ENCODE data around the gene DNER.
"Not testable (repeated sequence)": the region's sequence is repeated elsewhere in the genome, so short reads cannot be mapped to it uniquely, and the experiment has no call there.

The DNER gene

DNA sequence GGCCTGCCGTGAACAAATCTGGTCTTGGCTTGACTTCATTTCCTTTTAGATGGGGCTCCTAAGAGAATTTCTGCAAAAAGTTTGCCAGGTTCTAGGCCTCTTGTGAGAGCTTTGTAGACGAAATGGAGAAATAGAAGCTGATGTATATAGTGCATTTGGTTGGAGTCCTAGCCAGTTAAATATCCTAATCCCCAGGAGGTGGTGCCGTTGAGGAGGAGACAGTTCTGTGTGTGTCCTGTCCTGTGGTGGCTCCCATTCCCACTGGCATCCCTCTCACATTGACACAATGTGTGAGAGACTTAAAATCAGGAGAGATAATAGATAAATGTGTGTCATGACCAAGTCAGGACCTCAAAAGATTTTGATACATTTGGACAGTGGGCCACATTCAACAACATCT lies 34.6 kb upstream of the DNER start:
- TF ChIP-seq, protein P1, sequence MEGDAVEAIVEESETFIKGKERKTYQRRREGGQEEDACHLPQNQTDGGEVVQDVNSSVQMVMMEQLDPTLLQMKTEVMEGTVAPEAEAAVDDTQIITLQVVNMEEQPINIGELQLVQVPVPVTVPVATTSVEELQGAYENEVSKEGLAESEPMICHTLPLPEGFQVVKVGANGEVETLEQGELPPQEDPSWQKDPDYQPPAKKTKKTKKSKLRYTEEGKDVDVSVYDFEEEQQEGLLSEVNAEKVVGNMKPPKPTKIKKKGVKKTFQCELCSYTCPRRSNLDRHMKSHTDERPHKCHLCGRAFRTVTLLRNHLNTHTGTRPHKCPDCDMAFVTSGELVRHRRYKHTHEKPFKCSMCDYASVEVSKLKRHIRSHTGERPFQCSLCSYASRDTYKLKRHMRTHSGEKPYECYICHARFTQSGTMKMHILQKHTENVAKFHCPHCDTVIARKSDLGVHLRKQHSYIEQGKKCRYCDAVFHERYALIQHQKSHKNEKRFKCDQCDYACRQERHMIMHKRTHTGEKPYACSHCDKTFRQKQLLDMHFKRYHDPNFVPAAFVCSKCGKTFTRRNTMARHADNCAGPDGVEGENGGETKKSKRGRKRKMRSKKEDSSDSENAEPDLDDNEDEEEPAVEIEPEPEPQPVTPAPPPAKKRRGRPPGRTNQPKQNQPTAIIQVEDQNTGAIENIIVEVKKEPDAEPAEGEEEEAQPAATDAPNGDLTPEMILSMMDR (IDR thresholded peaks at IDR 0.05): no peak
- Histone ChIP-seq H3K36me3 (no peaks in the 10 kb centered on the region), H3K4me3 (ENCODE audit: low read depth in 1 of 2, low read length in 1 of 2) (no peak overlapping the region), H3K27ac (no peak overlapping the region), H3K4me1 (ENCODE audit: control insufficient read depth in 1 of 2, insufficient read depth in 1 of 2, low read depth in 1 of 2, low read length in 1 of 2) (no peaks in the 10 kb centered on the region), H3K27me3 (no peaks in the 10 kb centered on the region), H3K9me3 (no peaks in the 10 kb centered on the region)

DNA sequence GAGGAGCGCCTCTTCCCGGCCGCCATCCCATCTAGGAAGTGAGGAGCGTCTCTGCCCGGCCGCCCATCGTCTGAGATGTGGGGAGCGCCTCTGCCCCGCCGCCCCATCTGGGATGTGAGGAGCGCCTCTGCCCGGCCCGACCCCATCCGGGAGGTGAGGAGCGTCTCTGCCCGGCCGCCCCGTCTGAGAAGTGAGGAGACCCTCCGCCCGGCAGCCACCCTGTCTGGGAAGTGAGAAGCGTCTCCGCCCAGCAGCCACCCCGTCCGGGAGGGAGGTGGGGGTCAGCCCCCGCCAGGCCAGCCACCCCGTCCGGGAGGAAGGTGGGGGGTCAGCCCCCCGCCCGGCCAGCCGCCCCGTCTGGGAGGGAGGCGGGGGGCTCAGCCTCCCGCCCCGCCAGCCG lies 28.3 kb upstream of the DNER start:
- H3K36me3 ChIP-seq: not testable (repeated sequence)

GRCh38 chr2:229740279-229740678 lies 25.9 kb upstream of the DNER start:
- Histone ChIP-seq H3K27me3 (no peaks in the 10 kb centered on the region), H3K9me3 (no peaks in the 10 kb centered on the region), H3K27ac (no peak overlapping the region), H3K4me3 (ENCODE audit: low read depth in 1 of 2, low read length in 1 of 2) (no peak overlapping the region), H3K4me1 (ENCODE audit: control insufficient read depth in 1 of 2, insufficient read depth in 1 of 2, low read depth in 1 of 2, low read length in 1 of 2) (no peaks in the 10 kb centered on the region), H3K36me3 (no peaks in the 10 kb centered on the region)
- TF ChIP-seq, protein P1 (IDR thresholded peaks at IDR 0.05): no peak

More for the DNA sequence above, 28.3 kb upstream of the DNER start:
- H3K9me3 ChIP-seq; H3K27ac ChIP-seq; H3K27me3 ChIP-seq; H3K4me1 ChIP-seq (ENCODE audit: control insufficient read depth in 1 of 2, insufficient read depth in 1 of 2, low read depth in 1 of 2, low read length in 1 of 2); H3K4me3 ChIP-seq (ENCODE audit: low read depth in 1 of 2, low read length in 1 of 2): not testable (repeated sequence)

GRCh38 chr2:229738024-229738625 lies 23.8 kb upstream of the DNER start:
- Histone ChIP-seq H3K9me3 (no peaks in the 10 kb centered on the region), H3K36me3 (no peaks in the 10 kb centered on the region), H3K27ac (no peak overlapping the region), H3K4me3 (ENCODE audit: low read depth in 1 of 2, low read length in 1 of 2) (no peak overlapping the region), H3K4me1 (ENCODE audit: control insufficient read depth in 1 of 2, insufficient read depth in 1 of 2, low read depth in 1 of 2, low read length in 1 of 2) (no peaks in the 10 kb centered on the region), H3K27me3 (peaks cover 3% of the 10 kb centered on the region)
- TF ChIP-seq, protein P1 (IDR thresholded peaks at IDR 0.05): no peak

- TF ChIP-seq, protein P1 (IDR thresholded peaks at IDR 0.05): no peak
- Histone ChIP-seq H3K36me3 (no peaks in the 10 kb centered on the region), H3K9me3 (no peaks in the 10 kb centered on the region), H3K27me3 (peaks cover 19% of the 10 kb centered on the region), H3K4me1 (ENCODE audit: control insufficient read depth in 1 of 2, insufficient read depth in 1 of 2, low read depth in 1 of 2, low read length in 1 of 2) (no peaks in the 10 kb centered on the region), H3K27ac (no peak overlapping the region), H3K4me3 (ENCODE audit: low read depth in 1 of 2, low read length in 1 of 2) (no peak overlapping the region)
Observed at GRCh38 chr2:229734410-229734809, 20.1 kb upstream of the DNER start.

DNA sequence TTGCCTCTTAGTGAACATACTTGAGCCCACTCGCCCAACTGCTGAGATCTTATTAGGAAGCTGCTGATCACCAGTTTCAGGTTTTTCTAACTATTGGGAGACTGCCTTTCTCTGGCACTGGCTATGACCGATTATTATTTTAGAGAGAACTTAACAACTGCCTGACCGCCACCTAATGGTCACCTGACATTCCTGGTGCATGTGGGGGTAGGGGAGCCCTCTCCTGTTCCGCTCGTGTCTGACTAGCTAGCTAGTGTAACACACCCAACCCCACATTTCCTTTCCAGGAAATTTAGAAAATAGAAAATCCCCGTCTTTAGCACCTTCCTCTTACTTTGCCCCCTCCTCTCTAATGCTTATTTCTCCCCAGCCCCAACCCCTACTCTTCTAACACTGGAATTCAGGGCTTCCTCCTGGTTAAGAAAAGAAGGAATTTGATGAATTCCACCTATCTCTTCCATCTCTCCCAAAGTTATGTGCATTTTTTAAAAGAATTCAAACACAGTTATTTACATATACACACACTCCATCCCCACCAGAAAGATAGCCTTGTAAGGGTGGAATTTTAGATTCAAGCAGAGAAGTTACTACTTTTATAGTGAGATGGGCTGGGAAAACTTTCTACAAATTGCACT lies 19.4 kb upstream of the DNER start:
- no peak overlapping the region for H3K27ac ChIP-seq
- peaks cover 19% of the 10 kb centered on the region for H3K27me3 ChIP-seq
- no peaks in the 10 kb centered on the region for H3K9me3 ChIP-seq
- no peaks in the 10 kb centered on the region for H3K4me1 ChIP-seq (ENCODE audit: control insufficient read depth in 1 of 2, insufficient read depth in 1 of 2, low read depth in 1 of 2, low read length in 1 of 2)
- no peaks in the 10 kb centered on the region for H3K36me3 ChIP-seq
- no peak overlapping the region for H3K4me3 ChIP-seq (ENCODE audit: low read depth in 1 of 2, low read length in 1 of 2)
- TF ChIP-seq, protein P1 (IDR thresholded peaks at IDR 0.05): no peak

Data from neutrophil (primary cell).